Measurements from ENCODE around the gene SORBS2. TPM values are rescaled to one million over a fixed set of nuclear protein-coding genes. Genes with fewer than 3 reads are reported as not detected.

The SORBS2 gene
- total and polyA plus RNA-seq, 2 of the 8 experiments (the other 6 are each of a cell fraction or from before 2014, with no cell fraction given), result 73.0 to 87.1 TPM

DNA sequence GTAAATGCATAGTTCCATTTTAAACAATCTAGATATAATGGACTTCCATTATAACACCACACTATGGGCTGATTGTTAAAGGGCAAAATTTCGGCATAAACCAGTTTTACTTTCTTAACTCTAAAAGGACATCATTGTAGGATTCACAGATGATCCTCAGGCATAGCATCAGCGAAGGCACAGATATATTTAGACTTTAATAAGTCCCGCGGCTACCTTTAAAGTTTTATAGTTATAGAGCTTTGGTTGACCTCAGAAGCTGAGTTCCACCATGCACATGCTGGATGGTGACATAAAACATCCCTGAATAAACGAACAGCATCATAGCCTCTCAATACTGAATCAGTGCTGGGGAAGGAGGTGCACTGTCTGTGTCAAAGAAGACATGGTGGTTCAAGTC is 151.7 kb downstream of the SORBS2 start:
- no peak for DNase-seq (ENCODE audit: low read depth in 1 of 2, low spot score in 2 of 2)
- Histone ChIP-seq H3K79me1 (ENCODE audit: low read depth, low read length) (no peaks in the 10 kb centered on the region; the same call in 1 of the 2 replicates), H2BK20ac (ENCODE audit: low read length) (no peak overlapping the region), H4K91ac (replicated peaks; ENCODE audit: insufficient read length, low read length) (no peak overlapping the region), H3K4me3 (ENCODE audit: extremely low read depth in 1 of 4, insufficient read depth in 2 of 4, low read depth in 3 of 4, low read length in 4 of 4) (no peak overlapping the region), H3K79me2 (ENCODE audit: control insufficient read depth in 1 of 2, insufficient read depth in 2 of 2, low read length in 2 of 2) (no peaks in the 10 kb centered on the region), H3K36me3 (ENCODE audit: control insufficient read depth in 2 of 4, insufficient read depth in 4 of 4, low read length in 3 of 4) (peaks cover 0 to 22% (median 3%) of the 10 kb centered on the region in 4 experiments; a peak in 4 of 8 replicates), H3K23ac (ENCODE audit: insufficient read length) (no peak overlapping the region), H2AFZ (ENCODE audit: low read length) (no peak overlapping the region), H3K18ac (ENCODE audit: extremely low read depth, low read length) (no peak overlapping the region), H3K4me1 (replicated peaks in 1 of 4; ENCODE audit: control insufficient read depth in 3 of 4, insufficient read depth in 4 of 4, low read length in 3 of 4) (peaks cover 5 to 15% (median 9%) of the 10 kb centered on the region in 4 experiments; a peak in 6 of 7 replicates), H3K23me2 (ENCODE audit: low read depth, low read length) (no peaks in the 10 kb centered on the region), H2BK120ac (replicated peaks; ENCODE audit: low read depth, low read length) (no peak overlapping the region), H3K14ac (ENCODE audit: insufficient read length) (no peak overlapping the region), H2BK15ac (ENCODE audit: low read length) (no peak overlapping the region), H2BK5ac (ENCODE audit: low read depth, low read length) (no peak overlapping the region), H2AK5ac (ENCODE audit: low read depth, low read length) (no peak overlapping the region), H3K4ac (replicated peaks; ENCODE audit: insufficient read length, low read depth, low read length) (no peak overlapping the region), H3K9me3 (ENCODE audit: insufficient read depth in 2 of 2, low read depth in 1 of 2, low read length in 1 of 2) (no peaks in the 10 kb centered on the region), H4K5ac (ENCODE audit: insufficient read length, low read depth, low read length) (no peak overlapping the region), H3K27me3 (replicated peaks in 1 of 4; ENCODE audit: control insufficient read depth in 3 of 4, extremely low read depth in 1 of 4, insufficient read depth in 3 of 4, low read length in 3 of 4) (no peaks in the 10 kb centered on the region), H3K4me2 (ENCODE audit: insufficient read depth in 1 of 2, low read depth in 2 of 2, low read length in 2 of 2) (no peak overlapping the region), H3K27ac (ENCODE audit: low read depth, low read length) (no peak overlapping the region), H4K8ac (ENCODE audit: extremely low read depth, insufficient read depth, low read length) (no peak overlapping the region), H4K20me1 (replicated peaks in 1 of 2; ENCODE audit: control insufficient read depth in 1 of 2, insufficient read depth in 2 of 2, low read length in 2 of 2) (no peaks in the 10 kb centered on the region), H3K9ac (replicated peaks in 1 of 4; ENCODE audit: extremely low read depth in 1 of 4, low read depth in 3 of 4, low read length in 3 of 4) (no peak overlapping the region), H3K56ac (replicated peaks; ENCODE audit: insufficient read length, low read depth, low read length) (no peak overlapping the region), H2BK12ac (ENCODE audit: low read depth, low read length) (no peak overlapping the region)
- WGBS, 2 experiments (ENCODE audit: extremely low coverage in 1 of 2, insufficient coverage in 1 of 2, insufficient read length in 1 of 2, insufficient replicate concordance in 2 of 2, low coverage in 1 of 2, low lambda C conversion rate in 2 of 2, missing lambda C conversion rate in 1 of 2), result 81% methylated on average over 5 of the region's 5 CpGs; no CpG with 5 or more reads in 1 of the 2 experiments
- no peak for FAIRE-seq
- ChIA-PET POLR2A (ENCODE audit: partially characterized antibody) (no interaction called here), CTCF (ENCODE audit: partially characterized antibody) (interaction anchor here (1.3 kb wide), 1 partner anchor 19 kb away, joined by 4 read pairs; no protein-coding TSS in a partner anchor)
- TF ChIP-seq CBX8 (IDR thresholded peaks at IDR 0.05; ENCODE audit: borderline replicate concordance, low read depth, low read length), result no peak
- TF ChIP-seq GTF2F1 (IDR thresholded peaks at IDR 0.05; ENCODE audit: borderline replicate concordance, low read depth, low read length), result no peak
- no peak for TF ChIP-seq NANOG (IDR thresholded peaks at IDR 0.05; ENCODE audit: insufficient read depth, low read depth, low read length, poor library complexity, severe bottlenecking)
- TF ChIP-seq HDAC2 (IDR thresholded peaks at IDR 0.05; ENCODE audit: borderline replicate concordance in 1 of 2, low read depth in 2 of 2, low read length in 2 of 2), result no peak
- no peak for TF ChIP-seq KDM1A (IDR thresholded peaks at IDR 0.05; ENCODE audit: borderline replicate concordance, low read length)
